Measurements from ENCODE around the gene TPGS2.

DNA sequence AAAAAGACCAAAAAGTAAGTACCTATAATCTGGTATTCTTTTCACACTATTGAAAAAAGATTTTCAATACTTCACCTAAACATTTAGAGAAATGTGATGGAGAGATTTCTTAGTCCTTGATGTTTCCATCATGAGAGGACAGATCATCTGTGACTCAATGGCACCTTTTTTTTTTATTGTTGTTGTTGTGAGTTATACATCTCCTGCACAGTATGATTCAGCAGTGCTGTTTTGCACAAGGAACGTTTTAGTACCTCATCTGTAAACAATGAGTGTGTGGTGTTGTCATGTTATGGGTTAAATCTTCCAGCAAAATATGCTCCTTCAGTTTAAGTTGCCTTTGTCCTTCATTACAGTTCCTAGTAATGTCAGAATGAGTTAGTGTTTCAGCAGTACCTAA, 2.3 kb upstream of the TPGS2 start:
- TF ChIP-seq GFI1 (CRISPR knock-in tag; IDR thresholded peaks at IDR 0.05; ENCODE audit: borderline replicate concordance), result no peak
- no peak for TF ChIP-seq ZNF720 (CRISPR knock-in tag; IDR thresholded peaks at IDR 0.05)
- TF ChIP-seq, protein P1, sequence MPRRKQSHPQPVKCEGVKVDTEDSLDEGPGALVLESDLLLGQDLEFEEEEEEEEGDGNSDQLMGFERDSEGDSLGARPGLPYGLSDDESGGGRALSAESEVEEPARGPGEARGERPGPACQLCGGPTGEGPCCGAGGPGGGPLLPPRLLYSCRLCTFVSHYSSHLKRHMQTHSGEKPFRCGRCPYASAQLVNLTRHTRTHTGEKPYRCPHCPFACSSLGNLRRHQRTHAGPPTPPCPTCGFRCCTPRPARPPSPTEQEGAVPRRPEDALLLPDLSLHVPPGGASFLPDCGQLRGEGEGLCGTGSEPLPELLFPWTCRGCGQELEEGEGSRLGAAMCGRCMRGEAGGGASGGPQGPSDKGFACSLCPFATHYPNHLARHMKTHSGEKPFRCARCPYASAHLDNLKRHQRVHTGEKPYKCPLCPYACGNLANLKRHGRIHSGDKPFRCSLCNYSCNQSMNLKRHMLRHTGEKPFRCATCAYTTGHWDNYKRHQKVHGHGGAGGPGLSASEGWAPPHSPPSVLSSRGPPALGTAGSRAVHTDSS (CRISPR knock-in tag; conservative IDR thresholded peaks at IDR 0.05), result no peak
- no peak for TF ChIP-seq SIN3A (IDR thresholded peaks at IDR 0.05; ENCODE audit: borderline replicate concordance, low read depth, low read length)
- TF ChIP-seq, protein P2, sequence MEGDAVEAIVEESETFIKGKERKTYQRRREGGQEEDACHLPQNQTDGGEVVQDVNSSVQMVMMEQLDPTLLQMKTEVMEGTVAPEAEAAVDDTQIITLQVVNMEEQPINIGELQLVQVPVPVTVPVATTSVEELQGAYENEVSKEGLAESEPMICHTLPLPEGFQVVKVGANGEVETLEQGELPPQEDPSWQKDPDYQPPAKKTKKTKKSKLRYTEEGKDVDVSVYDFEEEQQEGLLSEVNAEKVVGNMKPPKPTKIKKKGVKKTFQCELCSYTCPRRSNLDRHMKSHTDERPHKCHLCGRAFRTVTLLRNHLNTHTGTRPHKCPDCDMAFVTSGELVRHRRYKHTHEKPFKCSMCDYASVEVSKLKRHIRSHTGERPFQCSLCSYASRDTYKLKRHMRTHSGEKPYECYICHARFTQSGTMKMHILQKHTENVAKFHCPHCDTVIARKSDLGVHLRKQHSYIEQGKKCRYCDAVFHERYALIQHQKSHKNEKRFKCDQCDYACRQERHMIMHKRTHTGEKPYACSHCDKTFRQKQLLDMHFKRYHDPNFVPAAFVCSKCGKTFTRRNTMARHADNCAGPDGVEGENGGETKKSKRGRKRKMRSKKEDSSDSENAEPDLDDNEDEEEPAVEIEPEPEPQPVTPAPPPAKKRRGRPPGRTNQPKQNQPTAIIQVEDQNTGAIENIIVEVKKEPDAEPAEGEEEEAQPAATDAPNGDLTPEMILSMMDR (CRISPR knock-in tag; IDR thresholded peaks at IDR 0.05), result no peak
- no peak for TF ChIP-seq JUND (CRISPR knock-in tag; IDR thresholded peaks at IDR 0.05)
- no peak for TF ChIP-seq ZNF12 (CRISPR knock-in tag; IDR thresholded peaks at IDR 0.05)
- TF ChIP-seq GLI4 (CRISPR knock-in tag; IDR thresholded peaks at IDR 0.05; ENCODE audit: borderline replicate concordance), result no peak
